ENCODE results near the gene ZNF263. TPM values are rescaled to one million over a fixed set of nuclear protein-coding genes. Genes with fewer than 3 reads are reported as not detected.

Gene ZNF263
- total and polyA plus RNA-seq, 9 of the 15 experiments (the other 6 are each of a cell fraction or from before 2014, with no cell fraction given): 4.6 to 48.3 (median 31.8) TPM

- TF ChIP-seq ZNF407 (IDR thresholded peaks at IDR 0.05; ENCODE audit: low read depth): no peak
- no peak for TF ChIP-seq PTRF (tag; IDR thresholded peaks at IDR 0.05)
- TF ChIP-seq ZNF431 (CRISPR knock-in tag; IDR thresholded peaks at IDR 0.05): no peak
- no peak for TF ChIP-seq ILK (tag; IDR thresholded peaks at IDR 0.05; ENCODE audit: borderline replicate concordance, low read depth)
- TF ChIP-seq, protein P1, sequence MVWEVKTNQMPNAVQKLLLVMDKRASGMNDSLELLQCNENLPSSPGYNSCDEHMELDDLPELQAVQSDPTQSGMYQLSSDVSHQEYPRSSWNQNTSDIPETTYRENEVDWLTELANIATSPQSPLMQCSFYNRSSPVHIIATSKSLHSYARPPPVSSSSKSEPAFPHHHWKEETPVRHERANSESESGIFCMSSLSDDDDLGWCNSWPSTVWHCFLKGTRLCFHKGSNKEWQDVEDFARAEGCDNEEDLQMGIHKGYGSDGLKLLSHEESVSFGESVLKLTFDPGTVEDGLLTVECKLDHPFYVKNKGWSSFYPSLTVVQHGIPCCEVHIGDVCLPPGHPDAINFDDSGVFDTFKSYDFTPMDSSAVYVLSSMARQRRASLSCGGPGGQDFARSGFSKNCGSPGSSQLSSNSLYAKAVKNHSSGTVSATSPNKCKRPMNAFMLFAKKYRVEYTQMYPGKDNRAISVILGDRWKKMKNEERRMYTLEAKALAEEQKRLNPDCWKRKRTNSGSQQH (CRISPR knock-in tag; IDR thresholded peaks at IDR 0.05): no peak
- TF ChIP-seq ZNF696 (CRISPR knock-in tag; conservative IDR thresholded peaks at IDR 0.05): no peak
- TF ChIP-seq SOX6 (IDR thresholded peaks at IDR 0.05): peak; percentile 69
- no peak for TF ChIP-seq NR0B1 (IDR thresholded peaks at IDR 0.05; ENCODE audit: partially characterized antibody)
- peak in 1 of 2 experiments; percentile 64; a peak in 1 of 4 replicates for TF ChIP-seq HDAC1 (IDR thresholded peaks at IDR 0.05)
- TF ChIP-seq, protein P2, sequence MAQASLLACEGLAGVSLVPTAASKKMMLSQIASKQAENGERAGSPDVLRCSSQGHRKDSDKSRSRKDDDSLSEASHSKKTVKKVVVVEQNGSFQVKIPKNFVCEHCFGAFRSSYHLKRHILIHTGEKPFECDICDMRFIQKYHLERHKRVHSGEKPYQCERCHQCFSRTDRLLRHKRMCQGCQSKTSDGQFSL (CRISPR knock-in tag; IDR thresholded peaks at IDR 0.05): no peak
- TF ChIP-seq, protein P2 (tag; IDR thresholded peaks at IDR 0.05): 0 out of 4 replicates have a peak, but pooled peaks of 1 of the 2 experiments have one; percentile 40
- peak in 1 of 2 experiments; percentile 71; a peak in 2 of 4 replicates for TF ChIP-seq KDM1A (IDR thresholded peaks at IDR 0.05)
- no peak for TF ChIP-seq ETV5 (CRISPR knock-in tag; IDR thresholded peaks at IDR 0.05; ENCODE audit: low read depth)
- TF ChIP-seq NCOA4 (IDR thresholded peaks at IDR 0.05; ENCODE audit: partially characterized antibody): no peak
- TF ChIP-seq NR2C1 (IDR thresholded peaks at IDR 0.05): no peak
- TF ChIP-seq NR2C1 (tag; IDR thresholded peaks at IDR 0.05): no peak
- TF ChIP-seq TEAD2 (tag; IDR thresholded peaks at IDR 0.05): peak; percentile 62; the same call in 1 of the 2 replicates
Observed at GRCh38 chr16:3317315-3317999, 34.2 kb downstream of the ZNF263 start (continued).
